HG02588 (cell line): ENCODE data around the gene ST6GALNAC3.
"Not testable (repeated sequence)": the region's sequence is repeated elsewhere in the genome, so short reads cannot be mapped to it uniquely, and the experiment has no call there.

Source experiments
- ATAC-seq: cut with Tn5 transposase; IDR thresholded peaks from one replicate; pipeline ENCODE4 v1.9.1; 2021; ENCODE audit warnings: mild to moderate bottlenecking, moderate library complexity; ENCODE audit not compliant: unreplicated experiment

Gene ST6GALNAC3

DNA sequence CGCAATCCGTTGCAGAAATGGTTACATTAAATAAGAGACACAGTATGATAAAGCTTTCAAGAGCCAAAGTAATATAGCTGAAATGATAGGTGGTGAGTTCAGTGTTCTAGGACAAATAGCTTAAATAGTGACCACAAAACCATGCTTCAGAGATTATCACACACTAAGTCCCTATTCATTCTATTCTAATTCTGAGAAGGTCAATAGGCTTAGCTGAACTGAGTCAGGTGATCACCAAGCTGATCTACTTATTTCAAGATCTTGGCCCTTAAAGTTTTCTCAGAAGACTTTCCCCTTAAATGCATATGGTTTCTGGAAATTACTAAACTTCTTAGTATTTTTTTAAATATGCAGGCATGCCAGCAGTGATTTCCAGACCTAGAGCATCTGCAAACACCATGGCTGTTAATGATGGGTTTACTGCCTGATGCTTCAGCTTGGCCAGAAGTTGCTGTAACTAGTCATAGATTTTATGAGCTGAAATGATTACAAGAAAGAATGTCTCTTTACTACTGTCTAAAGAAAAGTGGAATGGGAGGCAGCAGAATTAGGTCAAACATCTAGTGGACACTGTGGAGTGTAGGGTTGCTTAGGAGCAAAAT lies 242.9 kb downstream of the ST6GALNAC3 start:
- ATAC-seq, result no peak

DNA sequence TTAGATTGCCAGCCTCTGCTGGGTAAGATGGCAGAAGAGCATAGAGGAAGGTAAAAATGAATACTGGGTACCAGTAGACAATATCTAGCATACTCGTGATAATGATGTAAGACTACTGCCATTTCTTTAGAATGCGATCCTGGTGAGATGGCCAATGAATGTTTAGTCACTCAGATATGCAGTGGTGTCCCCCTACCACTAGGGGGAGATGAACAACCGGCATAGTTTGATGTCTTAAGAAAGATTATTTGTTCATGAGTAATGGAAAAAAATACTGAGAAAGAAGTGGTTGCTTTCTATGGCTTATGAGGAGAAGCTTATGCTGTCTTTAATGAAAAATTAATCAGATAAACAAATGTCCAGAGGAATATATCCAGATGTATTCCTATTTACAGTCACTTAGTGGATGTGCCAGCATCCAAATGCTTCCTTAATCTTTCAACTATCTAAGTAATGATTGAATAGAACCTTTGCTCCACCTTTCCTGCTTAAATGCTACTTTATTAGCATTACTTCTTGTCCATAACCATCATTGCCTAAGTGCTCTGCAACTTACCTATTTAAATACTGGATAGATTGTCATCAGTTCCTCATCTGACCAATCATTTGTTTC lies 256.6 kb downstream of the ST6GALNAC3 start:
- peak; percentile 85 for ATAC-seq

DNA sequence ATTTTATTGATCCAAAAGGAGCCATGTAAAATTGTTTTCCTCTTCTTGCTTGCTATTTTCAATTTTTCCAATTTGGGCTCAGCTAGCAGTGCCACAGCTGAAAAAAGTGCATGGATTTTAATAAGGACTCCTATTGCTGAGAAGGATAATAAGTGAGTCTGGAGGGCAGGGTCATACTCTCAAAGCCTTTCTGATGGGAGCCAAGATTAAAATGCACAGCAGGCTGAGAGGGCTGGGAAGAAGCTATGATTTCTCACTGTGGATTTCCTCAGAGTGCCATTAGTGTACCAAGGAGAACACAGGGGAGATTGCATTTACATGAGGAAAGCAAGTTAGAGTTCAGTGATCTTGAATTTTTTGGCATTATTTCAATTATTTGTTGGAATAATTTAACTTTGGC lies 261.3 kb downstream of the ST6GALNAC3 start:
- ATAC-seq, result no peak

DNA sequence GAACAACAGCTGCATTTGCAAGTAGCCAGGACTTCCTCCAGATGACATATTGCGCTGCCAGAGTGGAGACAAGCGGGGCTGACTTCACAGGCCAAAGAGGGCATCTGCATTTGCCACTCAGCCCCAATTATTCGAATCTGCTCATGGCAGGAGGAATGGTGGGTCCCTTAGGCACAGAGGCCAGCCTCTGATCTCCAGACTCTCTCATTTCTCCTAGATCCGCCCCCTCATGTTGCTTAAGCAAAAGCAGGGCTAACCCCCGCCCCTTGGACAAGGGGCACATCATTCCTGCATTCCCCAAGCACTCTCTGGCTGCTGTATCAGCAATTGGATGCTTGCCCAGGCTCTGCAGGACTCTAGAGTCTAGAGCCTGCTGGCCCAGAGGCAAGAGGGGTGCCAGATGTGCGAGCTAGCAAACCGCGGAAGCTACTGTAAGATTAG lies 262.4 kb downstream of the ST6GALNAC3 start:
- no peak for ATAC-seq

DNA sequence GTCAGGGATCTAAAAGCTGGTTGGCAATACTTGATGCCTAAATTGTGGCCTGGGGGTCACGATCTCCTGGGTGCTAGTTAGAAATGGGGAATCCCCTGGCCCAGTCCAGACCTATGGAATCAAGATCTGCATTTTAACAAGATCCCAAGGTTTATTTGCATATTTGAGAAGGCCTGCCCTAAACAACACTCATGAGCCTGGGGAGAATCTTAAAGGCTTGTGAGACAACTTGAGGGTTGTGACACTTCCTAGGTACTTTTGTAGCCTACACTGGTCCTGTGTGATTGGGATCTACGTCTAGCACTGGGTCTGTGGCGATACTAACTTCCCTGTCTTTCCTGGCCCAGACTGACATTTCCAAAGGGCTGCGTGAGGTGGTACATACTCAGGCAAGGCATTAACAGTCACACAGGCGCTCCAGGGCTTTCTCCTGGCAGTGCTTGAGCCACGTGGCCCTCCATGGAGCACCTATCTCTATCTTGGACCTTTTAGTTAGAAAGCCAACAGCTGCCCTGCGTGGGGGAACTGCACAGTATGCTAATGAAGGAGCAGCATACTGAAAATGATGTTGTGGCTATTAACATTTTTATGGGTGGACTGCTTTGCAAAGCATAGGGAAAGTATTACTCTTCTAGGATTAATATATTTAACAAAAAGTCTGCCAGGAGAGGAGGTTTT lies 263.1 kb downstream of the ST6GALNAC3 start:
- ATAC-seq, result no peak

DNA sequence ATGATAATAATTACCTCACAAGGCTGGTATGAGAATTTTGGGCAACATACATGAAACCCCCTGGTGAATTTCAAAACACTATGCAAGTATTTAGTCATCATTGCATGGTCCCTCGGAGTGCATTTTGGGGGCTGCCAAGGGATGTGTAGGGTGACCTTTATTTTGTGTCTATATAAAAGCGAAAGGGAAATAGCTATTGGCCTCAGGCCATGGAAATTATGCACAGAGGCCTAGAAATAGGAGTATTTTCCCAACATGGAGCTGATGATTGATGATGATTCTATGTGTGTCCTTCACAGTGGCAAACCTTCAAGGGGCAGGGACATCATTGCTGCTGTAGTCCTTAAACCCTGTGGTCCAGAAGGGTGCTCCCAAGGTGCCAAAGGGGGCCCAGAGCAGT lies 265.5 kb downstream of the ST6GALNAC3 start:
- no peak for ATAC-seq

DNA sequence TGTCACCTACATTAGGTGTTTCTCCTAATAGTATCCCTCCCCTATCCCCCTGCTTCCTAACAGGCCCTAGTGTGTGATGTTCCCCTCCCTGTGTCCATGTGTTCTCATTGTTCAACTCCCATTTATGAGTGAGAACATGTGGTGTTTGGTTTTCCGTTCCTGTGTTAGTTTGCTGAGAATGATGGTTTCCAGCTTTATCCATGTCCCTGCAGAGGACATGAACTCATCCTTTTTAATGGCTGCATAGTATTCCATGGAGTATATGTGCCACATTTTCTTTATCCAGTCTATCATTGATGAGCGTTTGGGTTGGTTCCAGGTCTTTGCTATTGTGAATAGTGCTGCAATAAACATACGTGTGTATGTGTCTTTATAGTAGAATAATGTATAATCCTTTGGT lies 267.3 kb downstream of the ST6GALNAC3 start:
- ATAC-seq, result not testable (repeated sequence)

DNA sequence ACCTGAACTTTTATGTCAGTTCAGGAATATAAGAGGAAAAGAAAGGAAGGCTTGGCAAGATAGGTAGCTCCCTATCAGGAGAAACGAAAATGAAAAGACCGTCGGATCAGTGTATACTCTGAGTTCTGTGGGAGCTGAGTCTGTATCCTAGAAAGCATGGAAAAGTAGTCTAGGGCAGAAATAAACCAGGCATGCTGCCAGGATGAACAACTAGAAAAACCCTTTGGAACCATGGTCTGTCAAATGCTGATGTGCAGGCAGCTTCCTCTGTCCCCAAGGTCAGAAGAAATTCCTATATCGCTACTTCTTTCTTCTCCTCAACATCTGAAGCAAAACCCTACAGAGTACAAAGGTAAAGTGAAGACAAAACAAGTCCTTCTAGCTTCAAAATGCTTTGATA lies 268.8 kb downstream of the ST6GALNAC3 start:
- ATAC-seq, result no peak

DNA sequence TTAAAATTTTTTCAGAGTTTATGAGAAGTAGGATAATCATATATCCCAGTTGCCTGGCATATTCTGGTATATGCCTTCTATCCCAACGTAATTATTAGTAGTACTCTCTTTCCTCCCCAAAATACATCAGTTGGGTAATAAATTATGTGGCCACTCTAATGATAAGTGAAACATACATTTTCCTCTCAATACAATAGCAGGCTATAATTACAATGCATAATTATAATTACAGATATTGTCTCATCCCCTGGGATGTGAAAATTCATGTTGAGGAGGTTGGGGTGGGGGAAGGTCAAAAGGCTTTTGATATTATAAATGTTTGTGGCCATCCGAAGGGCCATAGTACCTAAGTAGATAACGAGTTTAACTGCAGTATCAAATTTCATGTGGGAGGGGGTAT lies 277.1 kb downstream of the ST6GALNAC3 start:
- ATAC-seq, result no peak

DNA sequence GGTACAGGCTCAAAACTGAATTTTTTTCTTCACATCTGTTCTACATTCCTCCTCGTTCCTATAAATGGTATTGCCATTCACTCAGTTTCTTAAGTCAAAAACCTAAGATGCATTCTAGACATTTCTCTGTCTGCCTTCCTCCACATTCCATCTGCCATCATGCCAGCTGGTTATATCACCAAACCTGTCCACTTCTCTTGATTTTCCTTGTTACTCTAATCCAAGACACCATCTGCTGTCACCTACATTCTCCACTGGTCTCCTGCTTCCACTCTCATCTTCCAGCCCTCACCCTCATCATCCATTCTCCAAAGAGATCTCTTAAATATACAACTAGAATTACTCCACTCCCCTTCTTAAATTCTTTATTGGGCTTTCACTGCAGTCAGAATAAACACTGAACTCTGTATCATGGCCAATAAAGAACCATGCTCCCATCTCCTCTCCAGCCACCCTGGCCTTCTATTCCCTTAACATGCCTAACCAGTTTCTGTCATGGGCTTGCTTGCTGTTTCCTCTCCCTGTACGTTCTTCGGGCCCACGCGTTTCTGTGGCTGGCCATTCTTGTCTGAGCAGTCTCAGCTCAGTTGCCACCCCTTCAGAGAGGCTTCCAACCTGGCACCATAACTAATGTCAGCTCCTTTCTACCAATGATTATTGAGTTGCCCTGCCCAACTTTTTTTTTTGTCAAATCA lies 278.3 kb downstream of the ST6GALNAC3 start:
- ATAC-seq, result no peak

DNA sequence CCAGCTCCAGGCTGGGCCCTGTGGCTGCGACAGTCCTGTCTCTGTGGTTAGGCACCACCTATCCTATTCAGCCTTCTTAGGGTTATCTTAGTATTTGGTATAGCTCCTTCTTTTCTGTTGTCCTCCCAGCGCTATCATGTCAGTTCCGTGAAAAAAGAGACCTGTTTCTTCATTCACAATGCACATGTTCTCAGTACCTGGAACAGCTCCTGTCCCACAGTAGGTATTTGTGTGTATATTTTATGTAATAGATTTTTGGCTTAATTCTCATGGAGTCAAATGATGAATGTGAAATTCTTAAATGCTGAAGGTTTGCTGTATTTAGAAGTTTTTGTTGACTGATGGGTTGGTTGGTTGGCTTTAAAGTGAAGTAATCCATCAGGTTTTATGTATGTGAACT lies 279.7 kb downstream of the ST6GALNAC3 start:
- no peak for ATAC-seq

DNA sequence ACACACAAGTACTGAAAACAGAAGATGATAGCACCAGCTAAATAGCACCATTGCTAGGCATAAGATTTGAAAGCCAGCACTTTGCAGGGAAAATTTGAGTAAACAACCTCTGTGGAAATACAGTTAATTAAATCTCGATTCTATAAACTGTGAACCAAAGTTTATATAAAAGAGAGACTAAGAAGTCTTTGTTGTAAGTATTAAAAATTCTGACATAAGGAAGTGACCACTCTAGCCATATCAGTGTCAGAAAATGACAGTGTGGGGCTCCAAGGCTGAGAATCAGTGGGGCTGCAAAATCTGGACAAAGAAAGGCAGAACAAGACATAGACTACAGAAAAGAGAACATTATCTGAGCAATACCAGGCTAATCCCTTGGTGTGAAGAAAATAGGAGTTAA lies 292.2 kb downstream of the ST6GALNAC3 start:
- ATAC-seq, result no peak

DNA sequence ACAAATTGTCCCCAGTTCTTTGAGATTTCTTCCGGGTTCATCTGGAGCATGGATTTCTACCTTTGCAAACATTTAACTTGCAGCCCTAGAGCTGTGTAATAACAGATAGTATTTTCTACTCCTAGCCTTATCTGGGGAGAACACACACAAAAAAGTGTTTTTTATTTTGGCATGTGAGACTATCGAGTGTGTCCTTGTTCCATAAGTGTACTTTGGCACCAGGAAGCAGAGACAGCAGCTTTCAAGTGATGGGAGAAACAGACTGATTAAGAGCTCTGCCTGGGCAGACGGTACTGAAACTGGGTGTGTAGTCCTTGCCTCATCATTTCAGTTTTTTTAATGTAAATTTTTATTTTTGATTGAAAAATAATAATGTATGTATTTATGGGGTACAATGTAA lies 297.4 kb downstream of the ST6GALNAC3 start:
- ATAC-seq, result no peak

DNA sequence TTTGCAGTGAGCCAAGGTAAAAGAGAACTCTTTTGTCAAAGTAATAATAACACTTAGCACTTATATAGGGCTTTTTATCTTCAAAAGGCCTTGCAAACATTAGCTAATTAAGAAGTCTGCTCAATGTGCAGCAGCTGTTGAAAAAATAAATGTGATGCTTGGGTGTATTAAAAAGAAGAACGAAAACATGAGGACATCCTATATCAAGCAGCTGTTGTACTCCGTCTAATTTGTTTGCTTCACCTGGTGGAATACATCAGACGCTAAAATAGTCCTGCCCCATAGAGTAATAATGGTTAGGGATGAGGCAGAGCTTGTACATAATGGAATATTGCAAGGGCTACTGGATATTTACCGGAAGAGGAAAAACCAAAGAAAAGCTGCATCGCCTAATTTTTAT lies 299.5 kb downstream of the ST6GALNAC3 start:
- no peak for ATAC-seq

DNA sequence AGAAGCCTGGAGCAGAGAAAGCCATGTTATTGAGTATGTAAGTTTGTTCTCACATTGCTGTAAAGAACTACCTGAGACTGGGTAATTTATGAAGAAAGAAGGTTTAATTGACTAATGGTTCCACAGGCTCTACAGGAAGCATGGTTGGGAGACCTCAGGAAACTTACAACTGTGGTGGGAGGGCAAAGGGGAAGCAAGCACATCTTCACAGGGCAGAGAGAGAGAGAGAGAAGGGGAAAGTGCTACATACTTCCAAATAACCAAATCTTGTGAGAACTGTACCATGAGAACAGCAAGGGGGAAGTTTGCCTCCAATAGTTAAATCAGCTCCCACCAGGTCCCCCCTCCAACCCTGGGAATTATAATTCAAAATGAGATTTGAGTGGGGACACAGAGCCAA lies 302.7 kb downstream of the ST6GALNAC3 start:
- no peak for ATAC-seq

DNA sequence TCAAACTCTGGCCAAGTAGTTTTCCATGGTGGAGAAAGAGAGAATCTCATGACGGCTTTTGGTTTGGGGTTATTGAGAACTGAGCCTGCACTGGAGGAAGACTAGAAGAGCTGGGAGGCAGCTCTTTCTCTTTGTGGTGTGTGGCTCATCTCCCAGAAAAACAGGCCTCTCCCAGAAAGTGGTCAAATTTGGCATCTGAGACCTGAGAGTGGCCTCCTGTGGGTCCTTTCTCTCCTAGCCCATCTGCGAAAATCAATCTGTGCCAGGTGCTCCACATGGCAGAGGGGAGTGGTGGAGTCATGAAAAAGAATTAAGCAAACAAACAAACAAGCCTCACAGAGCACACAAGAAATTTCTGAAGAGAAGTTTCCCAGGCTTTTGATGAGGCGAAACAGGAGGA lies 305.0 kb downstream of the ST6GALNAC3 start:
- ATAC-seq, result no peak

DNA sequence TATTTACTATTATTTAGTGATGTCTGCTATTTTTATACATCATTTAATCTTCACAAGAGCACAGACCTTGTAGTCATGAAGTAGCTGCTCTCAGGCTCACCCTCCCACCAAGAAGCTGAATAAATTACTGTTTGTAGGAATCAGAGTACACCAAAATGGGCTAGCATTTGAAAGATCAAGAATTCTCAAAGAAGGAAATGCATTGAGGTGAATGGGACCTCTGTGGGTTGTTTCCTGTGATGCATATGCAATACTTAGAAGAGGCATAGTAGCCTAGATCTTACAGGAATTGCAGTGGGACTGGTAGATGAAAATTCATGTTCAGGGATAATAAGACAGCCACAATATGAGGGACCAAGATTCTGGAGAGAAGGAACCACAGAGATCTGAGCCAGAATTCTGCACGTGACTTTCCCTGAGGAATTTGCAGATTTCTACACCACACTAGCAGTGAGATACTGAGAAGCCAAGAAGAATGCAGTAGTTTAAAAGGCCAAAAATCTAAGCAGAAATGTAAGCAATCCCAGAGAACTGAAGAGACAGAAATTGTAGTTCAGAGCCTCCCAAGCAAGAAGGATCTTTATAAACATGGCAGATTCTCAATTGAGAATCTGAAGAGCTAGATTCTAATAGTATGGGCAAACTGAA lies 307.0 kb downstream of the ST6GALNAC3 start:
- ATAC-seq, result no peak

DNA sequence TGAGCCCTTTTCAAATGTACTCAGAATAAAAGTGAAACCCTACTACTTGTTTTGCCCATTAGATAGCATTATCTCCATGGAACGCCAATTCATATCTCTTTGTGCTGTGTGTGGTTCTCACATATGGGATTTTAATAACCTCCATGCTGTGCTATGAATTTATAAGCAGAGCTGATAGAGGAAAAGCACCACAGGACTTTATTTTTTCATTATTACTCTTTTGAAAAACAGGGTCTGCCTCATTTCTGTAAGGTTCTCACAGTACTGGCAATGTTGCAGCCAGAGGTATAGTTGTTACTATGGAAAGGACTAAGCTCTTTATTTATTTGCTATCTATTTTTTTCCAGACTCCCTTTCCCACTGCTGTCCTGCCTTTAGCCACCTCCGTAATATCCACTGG lies 313.7 kb downstream of the ST6GALNAC3 start:
- ATAC-seq, result no peak

DNA sequence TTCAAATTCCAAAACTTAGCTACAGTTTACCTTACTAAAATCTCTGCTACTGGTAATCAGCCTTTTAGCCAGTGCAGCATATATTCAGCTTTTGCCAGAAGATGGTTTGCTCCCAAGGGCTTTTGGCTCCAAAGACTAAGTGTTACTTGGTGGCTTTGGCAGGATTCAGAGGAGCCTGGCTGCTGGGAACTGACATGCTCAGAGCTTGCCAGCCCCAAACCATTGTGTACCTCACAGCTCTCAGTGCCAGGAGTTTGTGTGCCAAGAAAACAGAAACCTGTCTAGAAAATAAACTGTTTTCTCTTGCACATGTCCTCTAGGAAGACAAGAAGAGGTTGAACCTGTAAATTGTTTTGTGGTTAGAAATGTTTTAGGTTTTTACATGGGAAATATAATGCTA lies 315.9 kb downstream of the ST6GALNAC3 start:
- no peak for ATAC-seq

DNA sequence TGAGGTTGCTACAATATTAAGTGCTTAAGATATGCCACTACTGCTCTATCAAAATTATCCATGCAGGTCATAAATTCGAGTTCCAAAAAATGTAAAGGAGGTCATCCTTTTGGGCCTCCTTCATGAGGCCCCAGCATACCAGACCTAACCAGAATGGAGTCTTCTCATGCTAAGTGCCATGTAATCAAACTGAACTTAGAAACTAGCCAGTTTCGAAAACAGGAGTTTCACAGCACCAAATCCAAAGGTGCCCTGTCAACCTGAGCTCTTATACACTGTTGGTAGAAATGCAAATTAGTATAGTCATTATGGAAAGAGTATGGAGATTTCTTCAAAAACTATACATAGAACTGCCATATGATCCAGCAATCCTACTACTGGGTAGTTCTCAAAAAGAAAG lies 320.5 kb downstream of the ST6GALNAC3 start:
- no peak for ATAC-seq

DNA sequence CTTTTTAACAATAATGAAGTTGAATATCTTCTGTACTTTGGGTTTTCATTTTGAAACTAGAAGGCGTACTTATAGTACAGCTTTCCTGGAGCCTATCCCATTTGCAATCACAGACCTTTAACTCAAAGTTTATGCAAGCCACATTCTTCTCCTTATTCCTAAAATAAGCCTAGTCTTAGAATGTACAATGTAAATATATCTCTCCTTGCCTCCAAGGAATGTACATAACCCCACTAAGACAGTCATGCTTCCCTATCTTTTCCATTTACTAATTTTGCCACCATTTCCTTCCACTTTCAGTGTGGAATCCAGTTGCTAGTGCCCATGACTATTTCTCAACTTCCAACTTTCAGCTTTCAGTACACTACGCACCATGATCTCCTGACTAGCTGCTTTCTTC lies 327.6 kb downstream of the ST6GALNAC3 start:
- ATAC-seq, result no peak
